SW480 (cell line): ENCODE results near the gene CLTCL1.

ENCODE experiments used
- DNase-seq: peaks from one replicate; pipeline ENCODE4 v3.0.0-alpha.2; 2016; ENCODE audit warnings: low spot score

Gene CLTCL1

GRCh38 chr22:19132153-19132552 lies 159.4 kb downstream of the CLTCL1 start:
- no peak for DNase-seq

- DNase-seq, result no peak
These were observed 159.9 kb downstream of the CLTCL1 start for GRCh38 chr22:19131685-19132015.

- DNase-seq, result no peak
These were observed 160.4 kb downstream of the CLTCL1 start, which contains the start of gene TSSK2 for GRCh38 chr22:19130959-19131684. TSS of gene TSSK2 (plus strand) at chr22:19131308. CDS start at chr22:19131400, 92 bp downstream.

GRCh38 chr22:19129871-19130270 lies 161.6 kb downstream of the CLTCL1 start:
- DNase-seq, result no peak
